GM12874 (cell line): ENCODE data around the gene VDAC1.

Experiments
- TF ChIP-seq, protein P1 (sequence below): IDR thresholded peaks from 2 replicates; pipeline ENCODE4 v1.5.1; 2011; ENCODE audit warnings: low read depth, mild to moderate bottlenecking, control low read depth, low read length, moderate library complexity; ENCODE audit not compliant: insufficient read depth

The VDAC1 gene

DNA sequence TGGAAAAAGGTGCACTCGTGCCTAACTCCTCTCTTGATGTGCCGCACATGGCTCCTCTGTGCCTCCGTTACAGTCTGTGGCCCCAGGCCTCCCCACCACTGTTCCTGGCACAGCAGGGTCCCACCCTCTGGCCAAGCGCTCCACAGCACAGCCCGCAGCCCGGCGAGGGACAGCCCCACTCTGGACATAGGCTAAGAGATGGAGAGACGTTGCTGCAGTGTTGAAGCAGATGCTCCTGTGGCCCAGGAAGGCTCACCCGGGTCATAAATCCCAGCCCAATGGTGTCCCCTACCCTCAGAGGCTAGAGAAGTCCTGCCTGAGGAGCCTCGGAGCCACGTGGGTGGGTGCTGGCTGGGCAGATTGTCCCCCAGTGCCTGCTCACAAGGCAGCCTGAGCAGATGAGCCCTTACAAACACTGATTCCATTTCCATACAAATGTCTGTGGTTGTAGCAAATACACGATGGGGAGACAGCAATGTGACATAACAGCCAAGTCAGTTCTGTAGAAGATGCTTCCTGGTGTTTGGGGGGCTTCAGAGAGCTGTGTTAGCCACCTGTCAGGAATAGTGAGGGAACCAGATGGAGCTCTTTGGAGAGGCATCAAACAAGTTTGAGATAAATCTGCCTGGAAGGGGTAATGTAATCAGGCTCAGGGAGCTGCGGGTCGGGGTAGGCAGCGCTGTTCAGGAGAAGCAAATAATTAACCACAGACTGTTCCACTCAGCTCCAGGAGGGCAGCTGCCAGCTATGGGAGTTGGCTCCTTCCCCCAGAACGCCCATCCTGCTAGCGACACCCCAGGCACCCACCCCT lies 78.1 kb downstream of the VDAC1 start:
- TF ChIP-seq, protein P1, sequence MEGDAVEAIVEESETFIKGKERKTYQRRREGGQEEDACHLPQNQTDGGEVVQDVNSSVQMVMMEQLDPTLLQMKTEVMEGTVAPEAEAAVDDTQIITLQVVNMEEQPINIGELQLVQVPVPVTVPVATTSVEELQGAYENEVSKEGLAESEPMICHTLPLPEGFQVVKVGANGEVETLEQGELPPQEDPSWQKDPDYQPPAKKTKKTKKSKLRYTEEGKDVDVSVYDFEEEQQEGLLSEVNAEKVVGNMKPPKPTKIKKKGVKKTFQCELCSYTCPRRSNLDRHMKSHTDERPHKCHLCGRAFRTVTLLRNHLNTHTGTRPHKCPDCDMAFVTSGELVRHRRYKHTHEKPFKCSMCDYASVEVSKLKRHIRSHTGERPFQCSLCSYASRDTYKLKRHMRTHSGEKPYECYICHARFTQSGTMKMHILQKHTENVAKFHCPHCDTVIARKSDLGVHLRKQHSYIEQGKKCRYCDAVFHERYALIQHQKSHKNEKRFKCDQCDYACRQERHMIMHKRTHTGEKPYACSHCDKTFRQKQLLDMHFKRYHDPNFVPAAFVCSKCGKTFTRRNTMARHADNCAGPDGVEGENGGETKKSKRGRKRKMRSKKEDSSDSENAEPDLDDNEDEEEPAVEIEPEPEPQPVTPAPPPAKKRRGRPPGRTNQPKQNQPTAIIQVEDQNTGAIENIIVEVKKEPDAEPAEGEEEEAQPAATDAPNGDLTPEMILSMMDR = no peak

DNA sequence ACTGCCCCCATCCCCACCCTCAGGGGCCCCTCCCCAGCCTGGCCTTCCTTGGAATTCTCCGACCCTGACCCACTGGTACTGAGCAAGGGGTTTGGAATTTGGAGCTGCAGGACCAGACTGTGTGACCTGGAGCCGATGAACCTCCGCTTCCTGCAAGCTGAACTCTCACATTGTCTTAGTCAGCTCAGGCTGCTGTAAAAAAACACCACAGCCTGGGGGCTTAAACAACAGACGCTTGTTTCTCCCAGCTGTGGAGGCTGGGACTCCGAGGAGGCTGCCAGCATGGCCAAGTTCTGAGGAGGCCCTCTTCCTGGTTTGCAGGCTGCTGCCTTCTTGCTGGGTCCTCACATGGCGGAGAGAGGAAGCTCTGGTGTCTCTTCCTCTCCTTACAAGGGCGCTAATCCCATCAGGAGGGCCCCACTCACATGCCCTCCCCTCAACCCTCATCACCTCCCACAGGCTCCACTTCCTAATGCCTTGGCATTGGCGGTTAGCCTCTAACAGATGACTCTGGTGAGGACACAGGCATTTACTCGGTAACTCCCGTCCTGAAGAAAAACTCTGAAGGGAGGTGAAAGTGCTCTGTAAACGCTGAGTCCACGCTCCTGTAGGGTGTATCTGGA lies 78.8 kb downstream of the VDAC1 start:
- TF ChIP-seq, protein P1 = no peak

DNA sequence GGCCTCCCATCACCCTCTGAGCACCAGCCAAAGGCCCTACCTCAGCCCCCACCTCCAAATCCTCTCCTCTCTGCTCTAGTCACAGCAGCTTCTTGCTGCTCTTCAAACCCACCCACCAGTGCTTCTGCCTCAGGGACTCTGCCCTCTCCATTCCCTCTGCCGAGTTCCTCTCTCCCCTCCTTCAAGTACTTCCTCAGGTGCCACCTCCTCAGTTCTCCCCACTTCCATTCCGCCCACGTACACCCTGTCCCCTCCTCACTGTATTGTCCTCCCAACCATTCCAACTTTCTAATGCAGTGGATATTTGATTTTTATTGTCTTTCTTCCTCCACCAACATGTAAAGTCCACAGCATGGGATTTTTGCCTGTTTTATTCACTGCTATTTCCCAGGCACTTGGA lies 79.5 kb downstream of the VDAC1 start:
- TF ChIP-seq, protein P1 = no peak

DNA sequence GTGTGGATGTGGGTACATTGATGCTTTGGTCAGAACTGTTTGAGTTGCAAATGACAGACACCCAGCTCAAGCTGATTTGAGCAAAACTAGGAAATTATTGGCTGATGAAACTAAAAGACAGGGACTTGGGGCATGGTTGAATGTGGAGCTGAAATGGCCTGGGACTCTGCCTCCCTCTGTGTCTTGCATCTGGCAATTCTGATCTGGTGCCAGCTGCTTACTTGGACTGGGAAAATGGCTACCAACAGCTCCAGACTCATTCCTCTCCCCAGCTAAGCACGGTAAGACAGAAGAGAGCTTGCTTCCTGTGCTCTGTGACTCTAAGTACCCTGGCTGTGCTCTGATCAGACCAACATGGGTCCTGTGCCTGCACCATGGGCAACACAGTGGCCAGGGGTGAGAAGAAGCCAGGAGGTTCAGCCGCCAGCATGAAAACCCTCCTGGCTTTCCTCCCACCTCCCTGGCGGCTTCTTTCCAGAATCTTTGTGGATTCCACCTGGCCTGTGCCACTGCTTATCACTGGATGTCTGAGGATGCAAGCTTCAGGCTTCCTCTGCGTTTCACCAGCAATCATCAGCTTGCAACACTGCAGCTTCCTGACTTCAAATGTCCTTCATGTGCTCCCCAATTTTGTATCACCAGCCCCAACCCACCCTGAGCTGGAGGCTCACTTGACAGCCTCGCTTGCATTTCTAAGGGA lies 80.4 kb downstream of the VDAC1 start:
- TF ChIP-seq, protein P1 = no peak

DNA sequence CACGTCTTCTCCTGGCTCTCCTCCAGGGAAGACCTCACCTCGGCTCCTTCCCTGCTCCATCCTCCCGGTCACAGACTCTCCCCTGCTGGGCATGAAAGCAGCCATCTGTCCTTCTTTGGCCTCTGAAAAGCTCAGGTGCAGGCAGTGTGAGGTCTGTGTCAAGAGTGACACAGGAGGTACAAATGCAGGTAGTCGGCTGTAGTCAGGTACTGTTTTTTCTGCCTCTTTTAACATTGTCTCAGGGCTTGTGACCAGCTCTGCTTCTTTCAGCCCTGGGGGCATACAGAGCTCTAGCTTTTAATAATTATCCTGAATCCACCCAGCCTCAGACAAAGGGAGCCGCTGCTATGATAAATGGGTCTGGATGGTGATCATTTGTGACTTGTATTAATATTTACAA lies 82.8 kb downstream of the VDAC1 start:
- TF ChIP-seq, protein P1 = no peak
